ENCODE measurements around the gene CTBP2.

DNA sequence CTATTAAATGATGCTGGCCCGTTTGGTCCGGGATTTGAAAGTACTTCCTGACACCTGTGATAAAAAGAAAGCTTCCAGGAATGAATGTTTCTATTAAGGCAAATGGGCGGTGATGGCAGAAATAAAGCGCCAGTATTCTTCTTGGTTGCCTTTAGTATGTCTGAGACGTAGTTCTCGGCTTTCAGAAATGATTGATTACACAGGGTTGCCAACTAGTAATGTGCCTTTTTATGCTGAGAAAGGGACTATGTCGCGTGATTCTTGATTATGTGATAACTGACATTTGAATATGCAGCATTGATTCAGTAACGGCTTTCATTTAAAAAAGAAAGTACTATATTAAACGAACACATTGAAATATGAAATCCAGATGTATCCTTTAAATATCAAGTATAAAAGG is 204.5 kb downstream of the CTBP2 start:
- TF ChIP-seq CTCF (IDR thresholded peaks at IDR 0.05) (no peak), POLR2AphosphoS5 (IDR thresholded peaks at IDR 0.05) (no peak)

Data from gastroesophageal sphincter (tissue), 3 donors.